ENCODE measurements around the gene ICAM3. TPM values are rescaled to one million over a fixed set of nuclear protein-coding genes. Genes with fewer than 3 reads are reported as not detected.
"Not testable (repeated sequence)": the region's sequence is repeated elsewhere in the genome, so short reads cannot be mapped to it uniquely, and the experiment has no call there.

Gene ICAM3
- polyA plus RNA-seq, 1 experiment: 17.3 TPM

GRCh38 chr19:10368101-10368803 is 28.8 kb upstream of the ICAM3 start:
- no peak for DNase-seq (ENCODE audit: low read depth)
- no peaks in the 10 kb centered on the region for H3K27me3 ChIP-seq (ENCODE audit: control insufficient read depth, insufficient read depth, low read length)
- POLR2A ChIA-PET: no interaction called here

GRCh38 chr19:10366950-10367512 is 27.6 kb upstream of the ICAM3 start:
- POLR2A ChIA-PET: interaction anchor here (0.6 kb wide), 1 partner anchor 22 kb away, joined by 6 read pairs; no protein-coding TSS in a partner anchor
- H3K4me3 ChIP-seq (ENCODE audit: low read depth, low read length); DNase-seq (ENCODE audit: low read depth); H3K27me3 ChIP-seq (ENCODE audit: control insufficient read depth, insufficient read depth, low read length): not testable (repeated sequence)
- H3K36me3 ChIP-seq (ENCODE audit: control insufficient read depth, insufficient read depth, low read length): peaks cover 30% of the 10 kb centered on the region
- CTCF ChIA-PET: interaction anchor here (0.6 to 1.2 kb wide), 4 partner anchors 21 to 204 kb away, joined by 3 read pairs; no protein-coding TSS in a partner anchor

More at GRCh38 chr19:10368101-10368803, 28.8 kb upstream of the ICAM3 start:
- Histone ChIP-seq H3K4me3 (ENCODE audit: low read depth, low read length) (no peak overlapping the region), H3K36me3 (ENCODE audit: control insufficient read depth, insufficient read depth, low read length) (peaks cover 30% of the 10 kb centered on the region)
- no peak for TF ChIP-seq CTCF (IDR thresholded peaks at IDR 0.05; ENCODE audit: insufficient read depth, low read depth, low read length)
- CTCF ChIA-PET: interaction anchor here (1.1 kb wide), 1 partner anchor 20 kb away, joined by 3 read pairs; no protein-coding TSS in a partner anchor

- Histone ChIP-seq H3K4me3 (ENCODE audit: low read depth, low read length) (no peak overlapping the region), H3K36me3 (ENCODE audit: control insufficient read depth, insufficient read depth, low read length) (peaks cover 32% of the 10 kb centered on the region), H3K27me3 (ENCODE audit: control insufficient read depth, insufficient read depth, low read length) (no peaks in the 10 kb centered on the region)
- no peak for TF ChIP-seq CTCF (IDR thresholded peaks at IDR 0.05; ENCODE audit: insufficient read depth, low read depth, low read length)
- ChIA-PET CTCF (interaction anchor here (1.2 kb wide), 1 partner anchor 23 kb away, joined by 3 read pairs; no protein-coding TSS in a partner anchor), POLR2A (no interaction called here)
- no peak for DNase-seq (ENCODE audit: low read depth)
Observed at GRCh38 chr19:10365518-10365917, 26.1 kb upstream of the ICAM3 start.

- Histone ChIP-seq H3K36me3 (ENCODE audit: control insufficient read depth, insufficient read depth, low read length) (peaks cover 32% of the 10 kb centered on the region), H3K4me3 (ENCODE audit: low read depth, low read length) (no peak overlapping the region), H3K27me3 (ENCODE audit: control insufficient read depth, insufficient read depth, low read length) (no peaks in the 10 kb centered on the region)
- POLR2A ChIA-PET: no interaction called here
- DNase-seq (ENCODE audit: low read depth): no peak
- TF ChIP-seq CTCF (IDR thresholded peaks at IDR 0.05; ENCODE audit: insufficient read depth, low read depth, low read length): no peak
- CTCF ChIA-PET: no interaction called here
Observed at GRCh38 chr19:10364644-10365043, 25.2 kb upstream of the ICAM3 start.

- no peak for TF ChIP-seq CTCF (IDR thresholded peaks at IDR 0.05; ENCODE audit: insufficient read depth, low read depth, low read length)
- H3K4me3 ChIP-seq (ENCODE audit: low read depth, low read length): no peak overlapping the region
- peaks cover 33% of the 10 kb centered on the region for H3K36me3 ChIP-seq (ENCODE audit: control insufficient read depth, insufficient read depth, low read length)
- ChIA-PET POLR2A (no interaction called here), CTCF (no interaction called here)
- DNase-seq (ENCODE audit: low read depth): no peak
- no peaks in the 10 kb centered on the region for H3K27me3 ChIP-seq (ENCODE audit: control insufficient read depth, insufficient read depth, low read length)
Observed at GRCh38 chr19:10363789-10364281, 24.4 kb upstream of the ICAM3 start.
